Stimulated activated CD4-positive, alpha-beta T cell treated with anti-CD3 and anti-CD28 coated beads, Interleukin-4, amount 100 ng/mL, for 4 hours (primary cell): ENCODE results near the gene NUFIP1.
A peak's percentile ranks its signal among the peaks of the same experiment; 100 is the strongest.
"Not testable (repeated sequence)": the region's sequence is repeated elsewhere in the genome, so short reads cannot be mapped to it uniquely, and the experiment has no call there.

Source experiments
- DNase-seq, 2 experiments: peaks; one replicate each; pipeline ENCODE4 v3.0.0-alpha.2; 2020

NUFIP1 gene

GRCh38 chr13:44919104-44919804 is 70.0 kb downstream of the NUFIP1 start:
- DNase-seq = no peak

GRCh38 chr13:44918326-44919103 is 70.8 kb downstream of the NUFIP1 start:
- DNase-seq = peak; percentile 71 to 72

- peak; percentile 94 to 95 for DNase-seq
These were observed 71.5 kb downstream of the NUFIP1 start for GRCh38 chr13:44917589-44918325.

GRCh38 chr13:44912278-44913016 is 76.8 kb downstream of the NUFIP1 start:
- DNase-seq = no peak

GRCh38 chr13:44908712-44909111 is 80.6 kb downstream of the NUFIP1 start:
- DNase-seq = no peak

- DNase-seq = no peak
These were observed 81.0 kb downstream of the NUFIP1 start for GRCh38 chr13:44908266-44908665.

- no peak for DNase-seq
These were observed 82.6 kb downstream of the NUFIP1 start for GRCh38 chr13:44906713-44907112.

GRCh38 chr13:44906230-44906629 is 83.0 kb downstream of the NUFIP1 start:
- DNase-seq = no peak

GRCh38 chr13:44905556-44905955 is 83.7 kb downstream of the NUFIP1 start:
- DNase-seq = no peak

- DNase-seq = no peak
These were observed 84.3 kb downstream of the NUFIP1 start for GRCh38 chr13:44904967-44905366.

GRCh38 chr13:44903574-44903985 is 85.7 kb downstream of the NUFIP1 start:
- no peak for DNase-seq

- no peak for DNase-seq
These were observed 86.5 kb downstream of the NUFIP1 start for GRCh38 chr13:44902738-44903137.

- no peak for DNase-seq
These were observed 89.3 kb downstream of the NUFIP1 start for GRCh38 chr13:44899967-44900366.

GRCh38 chr13:44898308-44898707 is 91.0 kb downstream of the NUFIP1 start:
- not testable (repeated sequence) for DNase-seq

- DNase-seq = no peak
These were observed 93.3 kb downstream of the NUFIP1 start for GRCh38 chr13:44895953-44896335.

- DNase-seq = no peak
These were observed 93.9 kb downstream of the NUFIP1 start for GRCh38 chr13:44895264-44895952.

GRCh38 chr13:44894001-44894770 is 95.1 kb downstream of the NUFIP1 start:
- no peak for DNase-seq
